B cell (primary cell): Measurements from ENCODE around the gene EPC1. TPM values are rescaled to one million over a fixed set of nuclear protein-coding genes. Genes with fewer than 3 reads are reported as not detected.
A peak's percentile ranks its signal among the peaks of the same experiment; 100 is the strongest.

ENCODE experiments used
- ATAC-seq: fragments of 200-7000 bp; cut with Tn5 transposase; one replicate; pipeline ENCODE4 v1.10.0; 2021; ENCODE audit warnings: low read depth, mild to moderate bottlenecking, moderate number of reproducible peaks, moderate library complexity
- CTCF ChIA-PET: fragments of 350-600 bp; sonication (Branson Sonifier 250); formaldehyde crosslinking; loops from one replicate; lab custom pipeline; 2021; ENCODE audit warnings: antibody characterized with exemption, inconsistent platforms; lab: Charles Lee
- POLR2A ChIA-PET: fragments of 350-600 bp; sonication (Branson Sonifier 250); formaldehyde crosslinking; loops from one replicate; lab custom pipeline; 2021; ENCODE audit warnings: antibody characterized with exemption; lab: Charles Lee
- DNase-seq: peaks from one replicate; pipeline ENCODE4 v3.0.0; 2013
- H2AFZ ChIP-seq: 2 replicates; pipeline ENCODE4 v1.6.1; 2012; ENCODE audit warnings: mild to moderate bottlenecking, low read depth, low read length; ENCODE audit not compliant: insufficient read depth, poor library complexity, severe bottlenecking
- H3K27ac ChIP-seq, 2 donors: 1 replicate in 1 of 2; 2 replicates in 1 of 2; pipeline ENCODE4 v1.5.1; 2012 to 2013; ENCODE audit warnings: low read length in 2 of 2, mild to moderate bottlenecking in 2 of 2, moderate library complexity in 1 of 2
- H3K27me3 ChIP-seq, 4 experiments: fragments of 200-600 bp in 1 of 4; sonication (generic) in 1 of 4; replicated peaks in 1 of 4; 1 replicate in 2 of 4; 2 replicates in 2 of 4; pipeline versions ENCODE4 v1.6.1 to v1.7.0; 2013 to 2016; ENCODE audit warnings: low read length in 3 of 4, mild to moderate bottlenecking in 2 of 4, mixed read lengths in 1 of 4, moderate library complexity in 1 of 4; ENCODE audit not compliant: insufficient read depth in 4 of 4, control insufficient read depth in 3 of 4; ENCODE audit errors: control extremely low read depth in 1 of 4
- H3K36me3 ChIP-seq, 2 experiments: replicated peaks in 1 of 2; 1 replicate in 1 of 2; 2 replicates in 1 of 2; pipeline versions ENCODE4 v1.6.1 to v1.7.1; 2013; ENCODE audit warnings: low read length in 1 of 2; ENCODE audit not compliant: insufficient read depth in 2 of 2, control insufficient read depth in 1 of 2; ENCODE audit errors: control extremely low read depth in 1 of 2, extremely low read depth in 1 of 2
- H3K4me1 ChIP-seq, 2 donors: fragments of 200-600 bp in 1 of 2; sonication (generic) in 1 of 2; 1 replicate in 1 of 2; 2 replicates in 1 of 2; pipeline versions ENCODE4 v1.5.1 to v1.6.1; 2013 to 2017; ENCODE audit warnings: low read length in 2 of 2; ENCODE audit not compliant: control insufficient read depth in 2 of 2, insufficient read depth in 2 of 2
- H3K4me2 ChIP-seq: replicated peaks from 2 replicates; pipeline ENCODE3; 2012; ENCODE audit warnings: mild to moderate bottlenecking, low read depth, low read length; ENCODE audit not compliant: poor library complexity, severe bottlenecking
- H3K4me3 ChIP-seq, 5 experiments: fragments of 200-600 bp in 1 of 5; sonication (generic) in 1 of 5; 1 replicate in 3 of 5; 2 replicates in 2 of 5; pipeline versions ENCODE4 v1.5.1 to v1.7.0; 2011 to 2016; ENCODE audit warnings: low read length in 4 of 5, mild to moderate bottlenecking in 4 of 5, low read depth in 2 of 5, control low read depth in 1 of 5, moderate library complexity in 1 of 5; ENCODE audit not compliant: insufficient read depth in 1 of 5; ENCODE audit errors: control extremely low read depth in 1 of 5, extremely low read depth in 1 of 5
- H3K79me2 ChIP-seq: fragments of 200-600 bp; sonication (generic); one replicate; pipeline ENCODE4 v1.6.0; 2016; ENCODE audit warnings: low read length; ENCODE audit not compliant: control insufficient read depth, insufficient read depth
- H3K9ac ChIP-seq: fragments of 200-600 bp; sonication (generic); 2 replicates; pipeline ENCODE4 v1.6.1; 2017; ENCODE audit warnings: mild to moderate bottlenecking, low read length, moderate library complexity
- H3K9me3 ChIP-seq, 3 donors: one replicate each; pipeline versions ENCODE4 v1.6.1 to v1.7.1; 2013; ENCODE audit warnings: low read length in 2 of 3; ENCODE audit not compliant: control insufficient read depth in 2 of 3, insufficient read depth in 1 of 3; ENCODE audit errors: control extremely low read depth in 1 of 3
- H4K20me1 ChIP-seq: 2 replicates; pipeline ENCODE4 v1.6.0; 2012; ENCODE audit warnings: mild to moderate bottlenecking, low read length; ENCODE audit not compliant: insufficient read depth, control insufficient read depth, poor library complexity, severe bottlenecking
- H3K27ac Mint-ChIP-seq: one replicate; pipeline ENCODE4 v1.8.0; 2021; ENCODE audit warnings: mixed read lengths
- H3K27me3 Mint-ChIP-seq: one replicate; pipeline ENCODE4 v1.8.0; 2021; ENCODE audit warnings: mixed read lengths
- H3K4me1 Mint-ChIP-seq: one replicate; pipeline ENCODE4 v1.8.0; 2021; ENCODE audit warnings: mixed read lengths
- H3K4me3 Mint-ChIP-seq: one replicate; pipeline ENCODE4 v1.8.0; 2021; ENCODE audit warnings: mixed read lengths
- H3K9me3 Mint-ChIP-seq: one replicate; pipeline ENCODE4 v1.8.0; 2022; ENCODE audit warnings: mixed read lengths; ENCODE audit not compliant: insufficient read depth
- EZH2 ChIP-seq: IDR thresholded peaks from 2 replicates; pipeline ENCODE4 v1.6.1; 2012; ENCODE audit warnings: borderline replicate concordance, low read depth, mild to moderate bottlenecking, moderate library complexity, low read length; ENCODE audit not compliant: insufficient read depth, poor library complexity, severe bottlenecking
- WGBS: methylation state at CpG from one replicate; pipeline ENCODE4 v1.1.5; 2013; ENCODE audit warnings: missing lambda C conversion rate; ENCODE audit not compliant: insufficient coverage; 5-methylcytosine and 5-hydroxymethylcytosine counted together
- intact Hi-C: fragments of 100-400 bp; cut with micrococcal nuclease; formaldehyde crosslinking; loops from one replicate; pipeline ENCODE4 v1.10.0; 2022
- polyA plus RNA-seq: library from polyadenylated mRNA; depleted of rRNA; stranded (reverse); fragments of >200 nt; gene quantifications from 2 replicates; pipeline ENCODE4 v1.2.3, GENCODE V29; 2012
- total RNA-seq, 2 donors: library from RNA; stranded (reverse); fragments of 120-200 nt in 1 of 2; gene quantifications; 1 replicate in 1 of 2; 2 replicates in 1 of 2; pipeline versions ENCODE4 v1.2.3 to v1.2.4, GENCODE V29; 2013 to 2022
- TF ChIP-seq, protein P1 (sequence below): fragments of 200-600 bp; IDR thresholded peaks from one replicate; pipeline ENCODE4 v1.8.0; 2022; ENCODE audit warnings: antibody characterized with exemption, mild to moderate bottlenecking

EPC1 gene
- total and polyA plus RNA-seq, 2 donors (not counting 1 experiment from before 2014, with no cell fraction given) = 120 to 220 TPM

DNA sequence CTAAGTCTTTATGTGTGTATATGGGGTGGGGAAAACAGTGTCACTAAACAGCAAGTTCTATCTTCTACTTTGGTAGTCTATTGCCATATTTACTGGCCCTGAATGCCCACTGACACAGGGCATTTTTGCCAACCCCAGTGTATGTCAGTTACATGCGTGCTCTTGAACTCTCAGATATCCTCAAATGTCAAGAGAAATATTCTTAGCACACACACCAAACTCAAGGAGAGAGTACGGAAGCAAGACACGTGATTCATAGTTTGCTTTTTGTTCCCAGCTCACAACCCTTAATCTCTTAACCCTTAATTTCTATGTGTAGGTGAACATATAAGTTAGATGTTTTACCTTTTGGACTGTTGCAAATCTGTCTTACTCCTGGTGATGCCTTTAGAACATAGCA is 39.3 kb downstream of the EPC1 start:
- Histone ChIP-seq H3K79me2 (peaks cover 99% of the 10 kb centered on the region), H3K4me3 (no peak overlapping the region), H3K4me1 (peaks cover 0 to 14% of the 10 kb centered on the region in 2 donors), H2AFZ (no peak overlapping the region), H3K4me2 (no peak overlapping the region), H3K9me3 (no peaks in the 10 kb centered on the region), H4K20me1 (peaks cover 64% of the 10 kb centered on the region), H3K36me3 (peaks cover 2 to 37% of the 10 kb centered on the region in 2 experiments), H3K27ac (peak overlapping the region in 1 of 2 donors; percentile 58), H3K27me3 (no peaks in the 10 kb centered on the region), H3K9ac (no peak overlapping the region)
- Mint-ChIP-seq H3K27me3 (no peaks in the 10 kb centered on the region), H3K4me1 (peaks cover 50% of the 10 kb centered on the region), H3K27ac (no peak overlapping the region), H3K4me3 (no peak overlapping the region), H3K9me3 (peaks cover 2% of the 10 kb centered on the region)
- POLR2A ChIA-PET = no interaction called here
- no peak for ATAC-seq
- 100% methylated on average over 1 of the region's 3 CpGs for WGBS
- CTCF ChIA-PET = no interaction called here
- no peak for DNase-seq
- intact Hi-C loops = no loop called here
- TF ChIP-seq EZH2 = no peak
- TF ChIP-seq, protein P1, sequence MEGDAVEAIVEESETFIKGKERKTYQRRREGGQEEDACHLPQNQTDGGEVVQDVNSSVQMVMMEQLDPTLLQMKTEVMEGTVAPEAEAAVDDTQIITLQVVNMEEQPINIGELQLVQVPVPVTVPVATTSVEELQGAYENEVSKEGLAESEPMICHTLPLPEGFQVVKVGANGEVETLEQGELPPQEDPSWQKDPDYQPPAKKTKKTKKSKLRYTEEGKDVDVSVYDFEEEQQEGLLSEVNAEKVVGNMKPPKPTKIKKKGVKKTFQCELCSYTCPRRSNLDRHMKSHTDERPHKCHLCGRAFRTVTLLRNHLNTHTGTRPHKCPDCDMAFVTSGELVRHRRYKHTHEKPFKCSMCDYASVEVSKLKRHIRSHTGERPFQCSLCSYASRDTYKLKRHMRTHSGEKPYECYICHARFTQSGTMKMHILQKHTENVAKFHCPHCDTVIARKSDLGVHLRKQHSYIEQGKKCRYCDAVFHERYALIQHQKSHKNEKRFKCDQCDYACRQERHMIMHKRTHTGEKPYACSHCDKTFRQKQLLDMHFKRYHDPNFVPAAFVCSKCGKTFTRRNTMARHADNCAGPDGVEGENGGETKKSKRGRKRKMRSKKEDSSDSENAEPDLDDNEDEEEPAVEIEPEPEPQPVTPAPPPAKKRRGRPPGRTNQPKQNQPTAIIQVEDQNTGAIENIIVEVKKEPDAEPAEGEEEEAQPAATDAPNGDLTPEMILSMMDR = no peak

DNA sequence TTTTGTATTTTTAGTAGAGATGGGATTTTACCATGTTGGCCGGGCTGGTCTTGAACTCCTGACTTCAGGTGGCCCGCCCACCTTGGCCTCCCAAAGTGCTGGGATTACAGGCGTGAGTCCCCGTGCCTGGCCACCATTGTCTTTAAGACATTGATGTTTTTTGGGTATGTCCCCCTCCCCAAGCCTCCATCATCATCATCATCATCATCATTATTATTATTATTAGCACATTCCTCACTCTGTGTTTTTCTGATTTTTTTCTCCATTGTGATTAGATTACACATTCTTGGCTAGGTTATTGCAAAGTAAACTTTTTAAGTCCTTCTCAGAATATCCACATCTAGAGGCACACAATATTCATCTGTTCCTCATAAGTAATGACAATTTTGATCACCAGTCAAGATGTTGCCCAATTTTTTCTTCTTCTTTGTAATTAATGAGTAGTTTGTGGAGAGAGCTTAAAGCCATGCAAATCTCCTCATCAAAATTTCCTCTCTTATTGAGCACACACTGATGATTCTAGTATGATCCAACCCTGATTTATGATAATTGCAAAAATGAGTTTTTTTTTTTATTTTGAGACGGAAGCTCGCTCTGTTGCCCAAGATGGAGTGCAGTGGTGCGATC is 47.5 kb downstream of the EPC1 start:
- Mint-ChIP-seq H3K4me1 (peaks cover 27% of the 10 kb centered on the region), H3K4me3 (no peak overlapping the region), H3K9me3 (no peaks in the 10 kb centered on the region), H3K27me3 (no peaks in the 10 kb centered on the region), H3K27ac (peak overlapping the region; percentile 10)
- CTCF ChIA-PET = interaction anchor here (0.9 kb wide), 1 partner anchor 46 kb away, joined by 3 read pairs; no protein-coding TSS in a partner anchor
- POLR2A ChIA-PET = interaction anchor here (1.6 kb wide), 1 partner anchor 9 kb away, joined by 3 read pairs; no protein-coding TSS in a partner anchor
- no peaks in the 10 kb centered on the region for H3K9me3 ChIP-seq
- no peaks in the 10 kb centered on the region for H3K4me1 ChIP-seq
- no peak for DNase-seq
- H3K79me2 ChIP-seq = peaks cover 97% of the 10 kb centered on the region
- peaks cover 0 to 20% of the 10 kb centered on the region in 2 experiments for H3K36me3 ChIP-seq
- TF ChIP-seq, protein P1 = no peak
- no peak for TF ChIP-seq EZH2
- intact Hi-C loops = no loop called here
- no peaks in the 10 kb centered on the region for H3K27me3 ChIP-seq
- H2AFZ ChIP-seq = no peak overlapping the region
- no peak overlapping the region for H3K4me2 ChIP-seq
- no peak for ATAC-seq
- no CpG with 5 or more reads among the region's 7 CpGs for WGBS
- peaks cover 82% of the 10 kb centered on the region for H4K20me1 ChIP-seq
- H3K4me3 ChIP-seq = no peak overlapping the region
- H3K27ac ChIP-seq = no peak overlapping the region
- H3K9ac ChIP-seq = no peak overlapping the region
